DND-41 (cell line): ENCODE measurements around the gene LIMS1.

ENCODE experiments used
- CTCF ChIP-seq: IDR thresholded peaks from 2 replicates; pipeline ENCODE4 v1.5.1; 2012; ENCODE audit warnings: borderline replicate concordance, low read length, moderate library complexity, mild to moderate bottlenecking; ENCODE audit not compliant: poor library complexity, severe bottlenecking; ENCODE audit errors: extremely low read depth
- EZH2 ChIP-seq: IDR thresholded peaks from 3 replicates; pipeline ENCODE4 v1.6.1; 2012; ENCODE audit warnings: borderline replicate concordance, low read depth, mild to moderate bottlenecking, moderate library complexity, low read length, inconsistent platforms; ENCODE audit not compliant: severe bottlenecking

GRCh38 chr2:108629417-108629816 lies 95.1 kb downstream of the LIMS1 start:
- TF ChIP-seq CTCF (no peak), EZH2 (no peak)
